Measurements from ENCODE around the gene RALBP1. TPM values are rescaled to one million over a fixed set of nuclear protein-coding genes. Genes with fewer than 3 reads are reported as not detected.

RALBP1 gene
- total RNA-seq, 3 donors from 2014 or later, result 67.2 to 91.2 (median 82.2) TPM

DNA sequence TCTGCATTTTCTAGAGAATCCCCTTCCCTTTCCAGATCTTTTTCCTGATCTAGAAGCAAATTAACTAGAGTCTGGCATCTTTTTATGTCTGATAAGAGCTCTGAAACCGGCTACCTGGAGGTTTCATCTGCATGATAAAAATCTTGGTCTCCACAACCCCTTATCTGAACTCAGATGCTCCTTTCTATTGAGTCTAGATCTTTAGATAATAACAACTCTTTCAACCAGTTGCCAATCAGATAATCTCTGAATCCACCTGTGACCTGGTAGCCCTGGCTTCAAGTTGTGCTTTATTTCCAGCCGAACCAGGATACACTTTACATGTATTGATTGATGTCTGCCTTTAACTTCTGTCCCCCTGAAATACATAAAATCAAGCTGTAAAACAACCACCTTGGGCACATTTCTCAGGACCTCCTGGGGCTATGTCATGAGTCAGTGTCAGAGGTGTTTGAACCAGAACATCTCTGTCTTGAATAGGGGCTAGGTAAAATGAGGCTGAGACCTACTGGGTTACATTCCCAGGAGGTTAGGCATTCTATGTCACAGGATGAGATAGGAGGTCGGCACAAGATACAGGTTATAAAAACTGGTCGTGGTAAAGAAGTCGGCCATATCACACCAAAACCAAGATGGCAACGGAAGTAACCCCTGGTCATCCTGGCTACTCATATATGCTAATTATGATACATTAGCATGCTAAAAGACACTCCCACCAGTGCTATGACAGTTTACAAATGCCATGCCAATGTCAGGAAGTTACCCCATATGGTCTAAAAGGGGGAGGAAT is 20.8 kb downstream of the RALBP1 start:
- no peak overlapping the region for H3K4me3 ChIP-seq
- TF ChIP-seq POLR2AphosphoS5 (IDR thresholded peaks at IDR 0.05), result no peak
- no peak overlapping the region for H3K27ac ChIP-seq
- no peaks in the 10 kb centered on the region for H3K9me3 ChIP-seq
- H3K27me3 ChIP-seq, result no peaks in the 10 kb centered on the region
- intact Hi-C loops (cut with DNase I; ENCODE audit: low total_unique reads), result no loop called here
- DNase-seq (ENCODE audit: low spot score in 2 of 2), result no peak
- H3K36me3 ChIP-seq, result no peaks in the 10 kb centered on the region
- H3K4me1 ChIP-seq, result no peaks in the 10 kb centered on the region

DNA sequence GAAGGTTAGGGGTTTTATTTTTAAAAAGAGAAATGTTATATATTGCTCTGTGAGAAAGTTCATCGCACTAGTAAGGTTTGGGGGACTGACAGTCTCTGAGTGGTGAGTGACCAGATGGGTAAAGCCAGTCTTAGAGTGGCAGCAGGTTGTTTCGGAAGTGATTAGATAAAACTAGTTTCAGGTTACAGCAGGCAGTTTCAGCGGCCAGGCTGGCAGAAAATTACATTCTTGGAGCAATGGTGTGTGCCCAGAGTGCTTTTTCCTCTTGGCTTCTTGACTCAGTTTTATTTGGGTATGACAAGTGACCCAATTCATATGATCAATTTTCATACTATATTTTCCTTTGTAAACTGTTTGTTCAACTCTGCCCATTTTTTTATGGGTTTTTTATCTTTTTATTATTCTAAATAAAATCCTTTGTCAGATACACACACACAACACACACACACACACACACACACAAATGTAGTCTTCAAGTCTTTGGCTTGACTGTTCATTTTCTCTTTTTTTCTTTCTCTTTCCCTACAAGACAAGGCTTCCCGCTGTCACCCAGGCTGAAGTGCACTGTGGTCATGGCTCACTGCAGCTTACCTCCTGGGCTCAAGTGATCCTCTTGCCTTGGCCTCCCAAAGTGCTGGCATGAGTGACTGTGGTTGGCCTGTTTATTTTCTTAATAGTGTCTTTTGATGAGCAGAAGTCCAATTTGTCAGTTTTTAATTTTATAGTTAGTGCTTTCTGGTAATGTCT is 30.9 kb downstream of the RALBP1 start:
- TF ChIP-seq, protein P1, sequence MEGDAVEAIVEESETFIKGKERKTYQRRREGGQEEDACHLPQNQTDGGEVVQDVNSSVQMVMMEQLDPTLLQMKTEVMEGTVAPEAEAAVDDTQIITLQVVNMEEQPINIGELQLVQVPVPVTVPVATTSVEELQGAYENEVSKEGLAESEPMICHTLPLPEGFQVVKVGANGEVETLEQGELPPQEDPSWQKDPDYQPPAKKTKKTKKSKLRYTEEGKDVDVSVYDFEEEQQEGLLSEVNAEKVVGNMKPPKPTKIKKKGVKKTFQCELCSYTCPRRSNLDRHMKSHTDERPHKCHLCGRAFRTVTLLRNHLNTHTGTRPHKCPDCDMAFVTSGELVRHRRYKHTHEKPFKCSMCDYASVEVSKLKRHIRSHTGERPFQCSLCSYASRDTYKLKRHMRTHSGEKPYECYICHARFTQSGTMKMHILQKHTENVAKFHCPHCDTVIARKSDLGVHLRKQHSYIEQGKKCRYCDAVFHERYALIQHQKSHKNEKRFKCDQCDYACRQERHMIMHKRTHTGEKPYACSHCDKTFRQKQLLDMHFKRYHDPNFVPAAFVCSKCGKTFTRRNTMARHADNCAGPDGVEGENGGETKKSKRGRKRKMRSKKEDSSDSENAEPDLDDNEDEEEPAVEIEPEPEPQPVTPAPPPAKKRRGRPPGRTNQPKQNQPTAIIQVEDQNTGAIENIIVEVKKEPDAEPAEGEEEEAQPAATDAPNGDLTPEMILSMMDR (IDR thresholded peaks at IDR 0.05), result no peak
- TF ChIP-seq POLR2AphosphoS5 (IDR thresholded peaks at IDR 0.05) (no peak), POLR2A (IDR thresholded peaks at IDR 0.05) (no peak)
- intact Hi-C loops (cut with DNase I; ENCODE audit: low total_unique reads), result no loop called here

DNA sequence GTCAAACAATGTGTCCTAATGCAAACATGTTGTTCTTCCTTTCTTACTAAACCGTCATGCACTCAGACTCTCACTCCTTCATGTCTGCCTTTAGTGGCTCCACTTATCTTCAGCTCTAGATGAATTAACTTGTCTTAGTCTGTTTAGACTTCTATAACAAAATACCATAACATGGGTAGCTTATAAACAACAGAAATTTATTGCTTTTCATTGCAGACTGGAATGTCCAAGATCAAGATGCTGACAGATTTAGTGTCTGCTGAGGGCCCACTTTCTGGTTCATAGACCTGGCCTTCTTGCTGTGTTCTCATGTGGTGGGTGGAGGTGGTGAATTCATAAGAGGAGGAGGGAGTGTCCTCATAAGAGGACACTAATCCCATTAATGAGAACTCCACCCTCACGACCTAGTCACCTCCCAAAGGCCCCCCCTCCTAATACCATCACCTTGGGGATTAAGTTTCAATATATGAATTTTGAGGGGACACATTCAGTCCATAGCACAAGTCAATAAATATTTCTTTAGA is 32.3 kb downstream of the RALBP1 start:
- no peak overlapping the region for H3K4me3 ChIP-seq
- H3K9me3 ChIP-seq, result peaks cover 0 to 3% of the 10 kb centered on the region in 2 donors
- TF ChIP-seq POLR2AphosphoS5 (IDR thresholded peaks at IDR 0.05) (no peak), POLR2A (IDR thresholded peaks at IDR 0.05) (no peak)
- TF ChIP-seq, protein P1 (IDR thresholded peaks at IDR 0.05), result no peak
- H3K4me1 ChIP-seq, result no peaks in the 10 kb centered on the region
- H3K27ac ChIP-seq, result no peak overlapping the region
- no peak for DNase-seq (ENCODE audit: low spot score in 2 of 2)
- intact Hi-C loops (cut with DNase I; ENCODE audit: low total_unique reads), result no loop called here
- no peaks in the 10 kb centered on the region for H3K27me3 ChIP-seq
- no peaks in the 10 kb centered on the region for H3K36me3 ChIP-seq

More for the DNA sequence above, 30.9 kb downstream of the RALBP1 start:
- Histone ChIP-seq H3K27me3 (no peaks in the 10 kb centered on the region), H3K4me3 (no peak overlapping the region), H3K36me3 (no peaks in the 10 kb centered on the region), H3K9me3 (peaks cover 0 to 6% of the 10 kb centered on the region in 2 donors), H3K27ac (no peak overlapping the region), H3K4me1 (no peaks in the 10 kb centered on the region)
- DNase-seq (ENCODE audit: low spot score in 2 of 2), result no peak

DNA sequence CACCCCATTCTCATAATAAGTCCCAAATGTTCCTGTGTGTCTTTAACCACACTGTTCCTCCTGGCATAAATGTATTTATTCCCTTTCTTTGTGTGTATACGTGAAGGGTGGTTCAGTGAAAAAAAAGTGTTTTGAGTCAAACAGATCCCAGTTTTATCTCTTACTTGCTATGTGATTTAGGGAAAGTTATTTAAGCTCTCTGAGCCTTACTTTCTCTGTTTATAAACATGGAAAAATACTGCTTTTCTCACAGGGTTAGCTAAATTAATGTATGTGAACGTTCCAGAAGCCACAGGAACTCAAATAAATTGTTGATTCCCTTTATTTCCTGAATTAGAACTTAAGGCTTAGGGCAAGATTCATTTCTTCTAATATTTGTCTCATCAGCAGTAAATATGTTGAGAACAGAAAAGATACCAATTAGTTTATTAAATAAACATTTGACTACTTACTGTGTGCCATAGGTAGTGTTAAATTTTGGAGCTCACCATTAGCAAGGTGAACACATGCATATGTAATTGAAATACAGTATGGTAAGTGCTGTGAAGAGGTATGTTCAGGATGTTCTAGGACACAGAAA is 33.2 kb downstream of the RALBP1 start:
- Histone ChIP-seq H3K4me1 (no peaks in the 10 kb centered on the region), H3K9me3 (no peaks in the 10 kb centered on the region), H3K27me3 (no peaks in the 10 kb centered on the region), H3K36me3 (no peaks in the 10 kb centered on the region), H3K27ac (no peak overlapping the region), H3K4me3 (no peak overlapping the region)
- intact Hi-C loops (cut with DNase I; ENCODE audit: low total_unique reads), result no loop called here
- DNase-seq (ENCODE audit: low spot score in 2 of 2), result no peak
- TF ChIP-seq POLR2A (IDR thresholded peaks at IDR 0.05) (no peak), POLR2AphosphoS5 (IDR thresholded peaks at IDR 0.05) (no peak)
- TF ChIP-seq, protein P1 (IDR thresholded peaks at IDR 0.05), result no peak

DNA sequence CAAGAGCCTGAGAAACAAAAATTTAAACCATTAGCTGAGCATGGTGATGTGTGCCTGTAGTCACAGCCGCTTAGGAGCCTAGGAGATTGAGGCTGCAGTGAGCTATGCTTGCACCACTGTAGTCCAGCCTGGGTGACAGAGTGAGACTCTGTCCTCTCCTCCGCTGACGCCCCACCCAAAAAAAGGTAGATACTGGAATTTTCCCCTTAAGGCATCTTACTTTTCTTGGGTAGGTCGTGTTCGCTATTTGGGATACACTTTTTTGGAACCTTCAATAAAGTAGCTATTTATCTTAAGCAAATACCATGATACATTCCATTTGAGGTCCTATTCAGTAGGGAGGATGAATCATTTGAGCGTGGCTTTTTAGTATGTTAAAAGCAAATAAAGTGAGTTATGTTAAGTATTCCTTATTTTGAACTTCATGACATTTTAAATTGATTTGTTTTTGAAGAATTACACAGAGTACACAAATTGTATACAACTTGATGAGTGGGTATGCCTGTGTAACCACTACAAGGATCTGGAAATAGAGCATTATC is 38.7 kb downstream of the RALBP1 start:
- Histone ChIP-seq H3K27ac (no peak overlapping the region), H3K4me1 (no peaks in the 10 kb centered on the region), H3K36me3 (no peaks in the 10 kb centered on the region), H3K9me3 (no peaks in the 10 kb centered on the region), H3K4me3 (no peak overlapping the region), H3K27me3 (no peaks in the 10 kb centered on the region)
- intact Hi-C loops (cut with DNase I; ENCODE audit: low total_unique reads), result no loop called here
- no peak for DNase-seq (ENCODE audit: low spot score in 2 of 2)
- TF ChIP-seq POLR2AphosphoS5 (IDR thresholded peaks at IDR 0.05) (no peak), POLR2A (IDR thresholded peaks at IDR 0.05) (no peak)
- TF ChIP-seq, protein P1 (IDR thresholded peaks at IDR 0.05), result no peak
